GM19438 (cell line): ENCODE measurements around the gene UNK.
"Not testable (repeated sequence)": the region's sequence is repeated elsewhere in the genome, so short reads cannot be mapped to it uniquely, and the experiment has no call there.

Experiments
- ATAC-seq: cut with Tn5 transposase; IDR thresholded peaks from one replicate; pipeline ENCODE4 v1.9.1; 2021; ENCODE audit warnings: low read depth; ENCODE audit not compliant: unreplicated experiment

UNK gene

DNA sequence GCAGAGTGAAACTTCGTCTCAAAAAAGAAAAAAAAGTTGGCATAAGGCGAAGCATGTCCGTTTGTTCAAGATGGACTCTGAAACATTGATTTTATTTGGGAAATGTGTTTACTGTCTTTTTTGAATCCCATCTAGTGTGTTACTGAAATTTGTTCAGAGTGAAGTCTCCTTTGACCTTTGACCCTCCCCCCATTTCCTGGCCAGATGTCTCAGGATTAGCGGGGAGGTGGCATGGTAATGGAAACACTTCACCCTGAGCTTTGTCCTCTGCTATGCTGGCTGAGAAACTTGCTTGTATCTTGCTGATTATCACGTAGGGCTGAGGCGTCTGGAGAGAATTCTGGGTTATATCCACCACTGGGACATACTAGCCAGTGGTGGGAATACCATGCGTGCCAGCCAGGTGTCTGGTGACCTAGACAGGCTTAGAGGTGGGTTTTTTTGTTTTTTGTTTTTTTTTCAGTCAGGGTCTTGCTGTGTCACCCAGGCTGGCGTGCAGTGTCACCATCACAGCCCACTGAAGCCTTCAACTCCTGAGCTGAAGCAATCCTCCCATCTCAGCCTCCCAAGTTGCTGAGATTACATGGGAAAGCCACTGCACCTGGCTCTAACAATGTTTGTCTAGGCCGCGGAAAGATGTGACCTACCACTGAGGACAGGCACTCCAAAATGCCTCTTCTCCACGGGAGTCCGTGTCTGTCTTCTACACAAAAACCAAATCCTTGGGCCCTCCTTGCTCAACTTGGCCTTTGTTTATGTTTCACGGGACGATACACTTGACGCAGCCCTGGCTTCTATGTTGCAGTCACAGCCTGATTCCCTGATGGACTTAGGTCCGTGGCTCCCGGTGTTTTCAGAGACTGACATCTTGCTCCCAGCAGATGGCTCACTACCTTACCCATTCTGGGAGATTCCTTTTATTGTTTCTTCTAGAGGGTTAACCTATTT is 13.0 kb upstream of the UNK start:
- ATAC-seq = no peak

- ATAC-seq = no peak
Measured at GRCh38 chr17:75773121-75773807, 11.3 kb upstream of the UNK start.

DNA sequence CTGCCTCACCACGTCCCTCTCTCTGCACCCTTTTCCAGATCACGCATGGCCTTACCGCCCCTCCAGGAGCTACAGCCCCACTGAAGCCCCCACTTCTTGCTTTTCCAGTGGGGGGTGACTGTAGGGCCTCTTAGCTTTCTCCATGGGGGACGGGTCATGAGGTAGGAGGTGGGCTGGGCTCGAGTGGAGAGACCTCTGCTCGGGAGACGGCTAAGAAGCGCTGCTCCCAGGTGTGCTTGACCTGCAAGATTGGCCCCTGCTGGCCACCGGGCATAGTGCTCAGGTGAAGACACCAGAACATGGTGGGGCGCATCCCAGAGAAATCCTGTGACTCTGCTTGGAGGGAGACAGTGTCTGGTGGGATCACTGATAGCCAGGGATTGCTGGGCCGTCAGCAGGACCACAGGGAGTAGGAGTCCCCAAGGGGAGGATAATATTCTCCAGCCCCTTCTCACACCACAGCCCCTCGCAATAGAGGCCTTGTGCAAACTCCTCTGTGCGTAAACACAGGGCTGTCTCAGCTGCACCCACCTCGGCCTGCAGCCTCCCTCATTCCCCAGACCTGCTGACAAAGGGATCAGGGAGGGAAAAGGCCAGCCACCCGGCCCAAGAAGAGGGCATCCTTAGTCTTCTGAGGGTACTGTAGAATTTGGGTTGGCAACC is 10.7 kb upstream of the UNK start:
- no peak for ATAC-seq

- no peak for ATAC-seq
Measured at GRCh38 chr17:75774471-75774990, 10.1 kb upstream of the UNK start.

DNA sequence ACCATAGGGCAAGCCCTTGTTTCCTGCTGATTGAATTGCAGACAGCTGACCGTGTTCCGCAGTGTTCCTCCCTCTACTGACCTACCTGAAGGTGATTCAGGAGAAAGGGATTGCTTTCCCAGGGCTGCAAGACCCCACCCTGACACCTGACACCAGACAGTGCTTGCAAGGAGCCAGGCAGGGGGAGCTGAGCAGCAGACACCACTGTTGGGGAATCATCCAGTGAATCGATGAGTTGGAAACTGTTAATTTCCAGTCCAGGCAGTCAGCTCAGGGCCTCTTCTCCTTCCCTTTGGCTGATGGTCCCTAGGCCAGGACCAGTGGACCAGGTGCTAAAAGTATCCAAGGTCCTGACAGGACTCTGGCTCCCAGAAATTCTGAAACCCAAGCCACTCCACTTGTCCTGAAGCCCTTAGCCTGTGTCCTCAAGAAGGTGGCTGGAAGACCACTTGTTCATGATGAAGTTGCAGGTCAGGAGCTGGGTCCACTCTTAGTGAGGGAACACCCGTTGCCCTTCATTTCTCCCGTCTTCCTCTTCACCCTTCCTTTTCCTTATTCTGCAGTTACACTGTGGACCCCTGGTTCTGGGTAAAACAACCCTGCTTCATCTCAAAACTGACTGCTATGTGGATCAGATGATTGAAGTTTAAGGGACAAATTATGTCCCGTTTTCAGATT is 9.5 kb upstream of the UNK start:
- no peak for ATAC-seq

- ATAC-seq = no peak
Measured at GRCh38 chr17:75776386-75777295, 8.0 kb upstream of the UNK start.

DNA sequence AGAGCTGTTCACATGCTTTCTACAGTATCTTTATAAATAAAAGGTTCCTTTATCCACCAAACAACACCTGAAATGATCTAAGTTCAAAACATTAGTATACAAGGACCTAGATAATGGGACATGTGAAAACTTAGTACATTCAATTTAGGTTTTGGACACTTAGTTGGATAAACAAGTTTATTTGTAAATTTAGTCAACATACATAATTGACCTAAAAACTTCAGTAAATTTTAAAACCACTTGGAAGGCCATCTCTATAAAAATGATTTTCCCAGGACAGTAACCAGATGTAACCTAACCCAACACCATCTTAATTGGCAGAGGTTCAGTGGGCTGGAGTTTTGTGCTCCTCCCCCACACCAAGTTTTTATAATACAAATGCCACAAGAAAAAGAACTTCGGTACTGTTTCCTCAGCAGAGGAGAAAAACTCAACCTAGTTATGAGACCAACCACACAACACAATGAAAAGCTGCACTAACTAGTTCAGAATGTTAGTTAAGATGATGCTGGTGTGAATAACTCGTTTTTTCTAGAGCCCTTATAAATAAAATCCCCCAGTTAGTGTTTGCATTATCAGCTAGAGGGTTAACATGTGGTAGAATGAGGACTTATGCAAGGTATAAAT is 7.2 kb upstream of the UNK start:
- no peak for ATAC-seq

GRCh38 chr17:75778066-75778860 is 6.3 kb upstream of the UNK start:
- not testable (repeated sequence) for ATAC-seq

DNA sequence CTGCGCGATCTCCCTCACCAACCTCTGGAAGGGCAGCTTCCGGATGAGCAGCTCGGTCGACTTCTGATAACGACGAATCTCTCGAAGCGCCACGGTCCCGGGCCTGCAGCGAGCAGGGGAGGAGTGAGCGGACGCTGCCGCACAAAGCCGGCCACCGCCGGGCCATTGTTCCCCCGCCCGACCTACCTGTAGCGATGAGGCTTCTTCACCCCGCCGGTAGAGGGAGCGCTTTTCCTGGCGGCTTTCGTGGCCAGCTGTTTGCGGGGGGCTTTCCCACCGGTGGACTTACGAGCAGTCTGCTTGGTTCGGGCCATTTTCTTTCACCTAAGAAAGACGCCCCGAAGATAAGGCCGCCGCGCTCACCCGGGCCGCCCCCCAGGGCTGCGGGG is 5.8 kb upstream of the UNK start:
- ATAC-seq = peak; percentile 4

DNA sequence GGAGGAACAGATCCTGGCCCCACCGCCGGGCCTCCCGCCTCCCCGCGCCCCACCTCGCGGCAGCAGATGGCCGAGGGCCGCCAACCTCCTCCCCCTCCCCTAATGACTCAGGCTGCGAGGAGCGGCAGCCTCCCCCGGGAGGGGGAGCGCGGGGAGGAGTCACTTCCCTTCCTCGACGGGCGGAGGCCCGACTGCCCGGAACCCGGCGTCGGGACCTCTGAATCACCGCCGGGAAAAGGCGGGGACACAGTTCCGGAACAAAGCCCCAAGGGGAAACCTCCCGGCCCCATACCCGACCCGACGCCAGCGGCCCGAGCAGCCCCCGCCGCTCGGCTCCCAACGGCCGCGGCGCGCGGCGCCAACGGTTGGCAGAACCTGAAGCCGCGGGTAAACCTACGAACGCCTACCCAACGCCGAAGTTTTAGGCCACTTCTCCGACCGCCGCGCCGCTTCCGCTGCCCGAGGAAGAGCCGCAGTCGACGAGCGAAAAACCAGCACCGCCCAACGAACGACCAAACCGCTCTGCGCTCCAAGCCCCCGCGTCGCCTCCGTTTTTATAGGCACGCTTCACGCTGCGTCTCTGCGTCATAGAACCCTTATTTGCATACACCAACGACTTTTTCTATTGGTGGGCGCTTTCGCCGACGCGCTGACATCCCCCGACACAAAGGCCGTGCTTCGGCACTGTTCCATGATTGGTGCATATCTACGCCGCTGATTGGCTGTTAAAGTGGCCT is 5.2 kb upstream of the UNK start:
- peak; percentile 65 for ATAC-seq

- ATAC-seq = no peak
Measured at GRCh38 chr17:75779987-75780889, 4.4 kb upstream of the UNK start.

GRCh38 chr17:75783069-75783783 is 1.4 kb upstream of the UNK start:
- ATAC-seq = no peak

DNA sequence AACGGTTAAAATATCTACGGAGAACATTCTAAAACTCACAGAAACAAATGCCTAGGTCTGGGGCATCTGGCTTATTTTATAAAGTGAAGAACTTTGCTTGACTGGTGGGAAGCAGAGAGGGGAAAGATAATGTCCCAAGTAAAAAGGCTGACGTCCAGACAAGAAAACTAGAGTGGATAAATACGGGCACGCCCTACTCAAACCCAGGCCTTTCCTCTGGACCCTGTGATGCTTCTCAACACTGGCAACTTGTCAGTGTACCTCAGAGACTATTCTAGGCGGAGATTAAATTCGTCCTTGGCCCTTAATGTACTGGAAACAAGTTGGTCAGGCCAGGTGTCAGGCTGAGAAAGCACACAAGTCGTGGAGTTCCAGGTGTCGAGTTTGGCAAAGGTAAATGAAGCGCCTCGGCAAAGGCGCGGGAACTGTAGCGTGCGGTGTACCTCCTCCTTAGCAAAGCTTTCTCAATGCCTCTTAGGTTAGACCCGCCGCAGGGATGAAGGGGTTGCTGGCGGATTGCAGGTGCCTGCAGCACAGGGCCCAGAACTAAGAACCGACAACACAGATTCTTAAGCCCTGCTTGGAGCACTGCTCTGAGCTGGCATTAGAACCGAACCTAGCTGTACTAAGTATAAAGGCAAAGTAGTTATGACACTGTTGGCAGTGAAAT is 668 bp upstream of the UNK start:
- no peak for ATAC-seq

DNA sequence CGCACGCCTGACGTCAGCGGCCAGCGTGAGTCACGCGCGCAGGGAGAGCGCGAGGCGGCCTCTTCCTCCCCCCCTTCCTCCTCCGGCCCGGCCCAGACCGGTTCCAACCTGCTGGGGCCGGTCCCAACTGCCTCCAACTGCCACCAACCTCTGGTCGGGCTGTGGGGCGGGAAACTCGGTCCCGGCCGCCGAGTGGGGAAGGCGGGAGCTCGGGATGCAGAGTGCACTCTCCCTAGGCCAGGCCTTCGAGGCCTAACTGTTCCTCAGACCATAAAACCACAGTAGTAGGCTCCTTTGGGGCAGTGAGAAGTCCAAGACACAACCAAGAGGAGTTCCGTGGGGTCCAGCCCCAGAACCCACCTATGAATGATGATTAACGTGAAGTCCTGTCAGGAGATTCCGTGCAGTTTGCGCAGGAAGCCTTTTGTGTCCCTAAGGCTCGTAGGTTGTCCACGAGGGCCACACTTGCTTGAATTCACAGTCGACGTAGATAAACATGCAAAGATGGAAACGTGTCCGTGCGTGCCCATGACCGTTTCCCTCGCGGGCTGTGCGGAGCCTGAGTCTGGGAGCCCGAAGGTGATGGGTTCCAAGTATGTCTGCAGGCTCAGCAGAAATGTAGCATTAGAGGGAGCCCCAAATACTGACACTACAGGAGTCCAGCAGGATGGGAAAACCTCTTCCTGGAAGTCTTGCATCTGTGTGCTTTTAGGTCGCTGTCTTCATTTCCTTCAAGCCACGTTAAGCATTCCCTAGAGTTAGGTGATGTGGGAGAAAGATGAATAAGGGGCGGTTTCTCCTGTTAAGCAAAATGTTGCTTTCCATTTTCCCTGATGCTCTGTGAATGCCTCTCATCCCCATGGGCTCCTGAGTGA is 647 bp downstream of the UNK start:
- ATAC-seq = peak; percentile 45

- ATAC-seq = no peak
Measured at GRCh38 chr17:75791254-75791653, 6.6 kb downstream of the UNK start.
